Measurements from ENCODE around the gene UBE2D4.
"Not testable (repeated sequence)": the region's sequence is repeated elsewhere in the genome, so short reads cannot be mapped to it uniquely, and the experiment has no call there.

Gene UBE2D4

GRCh38 chr7:43968172-43969040 lies 42.2 kb downstream of the UBE2D4 start:
- not testable (repeated sequence) for DNase-seq (ENCODE audit: low spot score)

GRCh38 chr7:43969586-43969985 lies 43.4 kb downstream of the UBE2D4 start:
- not testable (repeated sequence) for DNase-seq (ENCODE audit: low spot score)

- DNase-seq (ENCODE audit: low spot score) = not testable (repeated sequence)
These were observed 44.5 kb downstream of the UBE2D4 start for GRCh38 chr7:43970698-43971097.

- not testable (repeated sequence) for DNase-seq (ENCODE audit: low spot score)
These were observed 47.9 kb downstream of the UBE2D4 start for GRCh38 chr7:43974033-43974573.

GRCh38 chr7:43974725-43975482 lies 48.7 kb downstream of the UBE2D4 start:
- DNase-seq (ENCODE audit: low spot score) = not testable (repeated sequence)

GRCh38 chr7:43977525-43977924 lies 51.3 kb downstream of the UBE2D4 start:
- no peak for DNase-seq (ENCODE audit: low spot score)

- not testable (repeated sequence) for DNase-seq (ENCODE audit: low spot score)
These were observed 51.9 kb downstream of the UBE2D4 start for GRCh38 chr7:43978102-43978501.

- not testable (repeated sequence) for DNase-seq (ENCODE audit: low spot score)
These were observed 56.6 kb downstream of the UBE2D4 start for GRCh38 chr7:43982848-43983247.

GRCh38 chr7:43983736-43984135 lies 57.5 kb downstream of the UBE2D4 start:
- not testable (repeated sequence) for DNase-seq (ENCODE audit: low spot score)

GRCh38 chr7:43985904-43986864 lies 59.9 kb downstream of the UBE2D4 start:
- DNase-seq (ENCODE audit: low spot score) = peak; percentile 36

GRCh38 chr7:43987476-43987875 lies 61.2 kb downstream of the UBE2D4 start:
- DNase-seq (ENCODE audit: low spot score) = not testable (repeated sequence)

GRCh38 chr7:43990011-43990585 lies 63.9 kb downstream of the UBE2D4 start:
- DNase-seq (ENCODE audit: low spot score) = not testable (repeated sequence)

- DNase-seq (ENCODE audit: low spot score) = not testable (repeated sequence)
These were observed 64.6 kb downstream of the UBE2D4 start for GRCh38 chr7:43990829-43991228.

- not testable (repeated sequence) for DNase-seq (ENCODE audit: low spot score)
These were observed 66.7 kb downstream of the UBE2D4 start for GRCh38 chr7:43992896-43993295.

- not testable (repeated sequence) for DNase-seq (ENCODE audit: low spot score)
These were observed 68.4 kb downstream of the UBE2D4 start for GRCh38 chr7:43994681-43995080.

GRCh38 chr7:43997532-43997931 lies 71.3 kb downstream of the UBE2D4 start, which contains the start of gene SPDYE1:
Gene SPDYE1, plus strand, starts transcription at chr7:43997897. Its CDS starts 2,053 bp downstream, at chr7:43999950.
- not testable (repeated sequence) for DNase-seq (ENCODE audit: low spot score)
